IPS-18a (cell line): Measurements from ENCODE around the gene COL19A1.
"Not testable (repeated sequence)": the region's sequence is repeated elsewhere in the genome, so short reads cannot be mapped to it uniquely, and the experiment has no call there.

Source experiments
- H3K27ac ChIP-seq: one replicate; pipeline ENCODE4 v1.5.1; 2013; ENCODE audit warnings: low read length
- H3K27me3 ChIP-seq: one replicate; pipeline ENCODE4 v1.6.1; 2013; ENCODE audit warnings: mild to moderate bottlenecking, low read length; ENCODE audit not compliant: control insufficient read depth, insufficient read depth
- H3K36me3 ChIP-seq: one replicate; pipeline ENCODE4 v1.6.1; 2013; ENCODE audit warnings: low read depth, low read length; ENCODE audit not compliant: control insufficient read depth
- H3K4me1 ChIP-seq: one replicate; pipeline ENCODE4 v1.6.1; 2013; ENCODE audit warnings: low read depth, low read length; ENCODE audit not compliant: control insufficient read depth
- H3K4me3 ChIP-seq: one replicate; pipeline ENCODE4 v1.5.1; 2013; ENCODE audit warnings: low read length
- H3K9ac ChIP-seq: one replicate; pipeline ENCODE4 v1.6.1; 2013; ENCODE audit warnings: mild to moderate bottlenecking, low read length, moderate library complexity
- H3K9me3 ChIP-seq: one replicate; pipeline ENCODE4 v1.6.1; 2013; ENCODE audit warnings: low read depth, low read length; ENCODE audit not compliant: control insufficient read depth

Gene COL19A1

DNA sequence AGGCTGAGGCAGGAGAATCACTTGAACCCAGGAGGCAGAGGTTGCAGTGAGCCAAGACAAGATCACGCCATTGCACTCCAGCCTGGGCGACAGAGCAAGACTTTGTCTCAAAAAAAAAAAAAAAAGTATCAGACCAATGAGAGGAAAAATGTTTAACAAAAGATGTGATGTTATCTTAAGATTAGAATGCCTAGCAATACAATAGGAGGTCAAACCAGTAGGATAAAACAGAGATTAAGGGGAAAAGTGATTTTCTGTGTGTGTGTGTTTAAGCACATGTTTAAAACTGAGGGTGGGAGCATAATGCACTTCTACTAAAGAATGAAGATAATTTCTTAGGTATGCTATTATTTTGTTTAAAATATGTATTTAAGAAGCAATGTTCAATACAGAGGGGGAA lies 17.9 kb downstream of the COL19A1 start:
- Histone ChIP-seq H3K4me3 (no peak overlapping the region), H3K4me1 (no peaks in the 10 kb centered on the region), H3K36me3 (no peaks in the 10 kb centered on the region), H3K9me3 (no peaks in the 10 kb centered on the region), H3K27ac (no peak overlapping the region), H3K9ac (no peak overlapping the region), H3K27me3 (no peaks in the 10 kb centered on the region)

DNA sequence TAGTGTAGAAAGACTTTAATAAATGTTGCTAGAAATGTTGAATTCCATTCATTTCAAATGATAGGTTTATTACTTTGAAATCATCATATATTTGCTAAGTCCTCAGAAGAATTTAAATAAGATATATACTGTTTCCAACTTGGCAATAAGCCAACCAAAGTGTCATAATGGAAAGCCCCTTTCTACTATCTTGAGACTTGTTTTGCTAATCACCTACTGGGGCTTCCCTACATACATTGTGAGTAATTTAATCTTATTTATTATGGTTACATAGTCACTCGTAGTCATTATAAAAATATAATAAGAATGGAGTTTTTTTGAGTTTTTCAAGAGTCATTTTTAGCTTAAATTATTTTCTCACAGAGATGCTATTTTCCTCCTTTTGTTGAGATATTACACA lies 20.7 kb downstream of the COL19A1 start:
- Histone ChIP-seq H3K27ac (no peak overlapping the region), H3K36me3 (no peaks in the 10 kb centered on the region), H3K27me3 (no peaks in the 10 kb centered on the region)

DNA sequence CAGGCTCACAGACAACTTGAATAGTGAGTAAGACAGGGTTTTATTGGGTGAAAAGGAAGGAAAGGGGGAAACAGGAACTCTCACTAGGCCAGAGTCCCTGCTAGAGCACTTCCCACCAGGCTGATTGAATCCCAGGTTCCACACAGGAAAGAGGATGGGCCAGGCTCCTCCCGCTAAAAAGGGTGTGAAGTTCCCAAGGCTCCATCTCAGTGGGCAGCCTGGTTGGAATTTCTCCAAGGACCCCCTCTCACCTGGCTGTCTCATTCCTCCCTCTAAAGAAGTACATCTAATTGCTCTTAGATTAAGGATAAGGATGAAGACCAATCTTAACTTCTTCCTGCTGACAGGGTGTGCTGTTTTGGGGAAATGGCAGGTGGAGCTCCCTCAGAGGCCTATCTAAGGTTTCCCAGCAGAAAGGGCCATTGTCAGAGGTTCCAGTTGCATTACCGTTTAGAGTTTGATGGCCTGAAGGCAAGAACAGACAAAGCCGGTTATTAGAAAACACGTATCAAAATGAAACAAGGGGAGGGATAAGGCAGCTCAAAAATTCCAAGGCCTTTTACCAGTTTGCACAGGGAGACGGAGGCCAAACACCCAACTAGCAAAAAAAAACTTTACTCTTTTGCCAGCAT lies 21.5 kb downstream of the COL19A1 start:
- no peaks in the 10 kb centered on the region for H3K9me3 ChIP-seq
- H3K36me3 ChIP-seq: no peaks in the 10 kb centered on the region
- H3K27me3 ChIP-seq: no peaks in the 10 kb centered on the region
- no peak overlapping the region for H3K4me3 ChIP-seq
- no peaks in the 10 kb centered on the region for H3K4me1 ChIP-seq
- no peak overlapping the region for H3K9ac ChIP-seq
- H3K27ac ChIP-seq: no peak overlapping the region

More for the DNA sequence above, 20.7 kb downstream of the COL19A1 start:
- Histone ChIP-seq H3K4me1 (no peaks in the 10 kb centered on the region), H3K9ac (no peak overlapping the region), H3K9me3 (no peaks in the 10 kb centered on the region), H3K4me3 (no peak overlapping the region)

DNA sequence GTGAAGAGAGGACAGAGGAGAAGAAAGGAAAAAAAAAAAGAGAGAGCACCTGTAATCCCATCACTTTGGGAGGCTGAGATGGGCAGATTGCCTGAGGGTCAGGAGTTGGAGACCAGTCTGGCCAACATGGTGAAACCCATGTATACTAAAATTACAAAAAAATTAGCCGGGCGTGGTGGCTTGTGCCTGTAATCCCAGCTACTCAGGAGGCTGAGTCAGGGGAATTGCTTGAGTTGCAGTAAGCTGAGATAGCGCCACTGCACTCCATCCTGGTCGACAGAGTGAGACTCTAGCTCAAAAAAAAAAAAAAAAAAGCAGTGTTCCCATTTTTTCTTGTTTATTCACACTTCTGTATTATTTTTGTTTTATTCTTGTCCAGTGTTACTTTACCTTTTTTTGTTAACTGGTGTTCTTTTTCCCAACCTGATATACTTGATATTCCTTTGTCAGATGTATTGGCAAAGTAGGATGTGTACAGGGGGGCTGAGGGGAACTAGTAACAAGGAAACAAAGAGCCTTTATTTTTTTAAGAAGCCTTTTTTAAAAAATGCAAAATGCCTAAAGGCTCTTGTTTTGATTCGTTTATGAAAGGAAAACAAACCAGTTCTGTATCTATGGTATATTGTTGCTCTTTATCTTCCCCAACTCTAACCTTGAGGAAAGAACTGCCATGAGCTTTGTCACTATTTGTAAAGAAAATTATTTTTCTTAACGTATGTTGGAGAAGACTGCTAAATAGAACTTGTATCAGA lies 22.3 kb downstream of the COL19A1 start:
- H3K36me3 ChIP-seq: no peaks in the 10 kb centered on the region
- H3K4me1 ChIP-seq: no peaks in the 10 kb centered on the region
- no peak overlapping the region for H3K27ac ChIP-seq
- H3K9ac ChIP-seq: no peak overlapping the region
- no peaks in the 10 kb centered on the region for H3K9me3 ChIP-seq
- no peaks in the 10 kb centered on the region for H3K27me3 ChIP-seq
- H3K4me3 ChIP-seq: no peak overlapping the region

DNA sequence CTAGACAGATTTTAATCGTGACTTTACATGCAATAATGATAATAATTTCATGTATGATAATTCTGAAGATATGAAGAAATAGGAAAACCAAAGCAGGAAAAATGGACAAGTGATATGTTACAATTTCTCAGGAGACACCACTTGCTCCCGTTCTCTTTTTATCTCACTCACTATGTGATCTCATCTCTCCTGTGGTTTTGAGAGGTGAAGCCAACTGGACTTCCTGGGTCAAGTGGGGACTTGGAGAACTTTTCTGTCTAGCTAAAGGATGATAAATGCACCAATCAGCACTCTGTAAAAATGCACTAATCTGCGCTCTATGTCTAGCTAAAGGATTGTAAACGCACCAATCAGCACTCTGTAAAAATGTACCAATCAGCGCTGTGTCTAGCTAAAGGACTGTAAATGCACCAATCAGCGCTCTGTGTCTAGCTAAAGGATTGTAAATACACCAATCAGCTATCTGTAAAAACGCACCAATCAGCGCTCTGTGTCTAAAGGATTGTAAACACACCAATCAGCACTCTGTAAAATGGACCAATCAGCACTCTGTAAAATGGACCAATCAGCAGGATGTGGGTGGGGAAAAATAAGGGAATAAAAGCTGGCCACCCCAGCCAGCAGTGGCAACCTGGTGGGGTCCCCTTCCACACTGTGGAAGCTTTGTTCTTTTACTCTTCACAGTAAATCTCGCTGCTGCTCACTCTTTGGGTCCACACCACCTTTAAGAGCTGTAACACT lies 23.0 kb downstream of the COL19A1 start:
- not testable (repeated sequence) for H3K4me3 ChIP-seq, H3K27ac ChIP-seq

DNA sequence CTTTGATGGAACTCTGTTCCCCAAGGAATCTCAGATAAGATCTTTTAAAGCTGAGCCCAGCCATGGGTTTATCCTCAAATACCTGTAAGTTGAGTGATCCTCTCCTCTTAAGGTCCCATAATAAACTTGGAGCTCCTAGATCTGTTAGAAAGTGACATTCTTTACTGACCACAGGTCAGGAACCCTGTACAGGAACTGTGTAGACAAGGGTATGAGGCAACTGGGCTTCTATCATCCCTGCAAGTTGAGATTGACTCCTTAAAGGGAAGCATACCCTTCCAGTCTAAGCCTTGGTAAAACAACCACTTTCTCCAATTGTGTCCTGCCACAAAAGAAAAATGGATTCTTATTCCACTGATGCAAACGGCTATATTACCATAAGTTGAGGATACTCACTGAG lies 26.2 kb downstream of the COL19A1 start:
- not testable (repeated sequence) for H3K4me1 ChIP-seq, H3K27ac ChIP-seq, H3K9me3 ChIP-seq, H3K4me3 ChIP-seq, H3K9ac ChIP-seq, H3K27me3 ChIP-seq, H3K36me3 ChIP-seq

More for the DNA sequence above, 23.0 kb downstream of the COL19A1 start:
- H3K9me3 ChIP-seq, H3K9ac ChIP-seq, H3K36me3 ChIP-seq, H3K4me1 ChIP-seq, H3K27me3 ChIP-seq: not testable (repeated sequence)

DNA sequence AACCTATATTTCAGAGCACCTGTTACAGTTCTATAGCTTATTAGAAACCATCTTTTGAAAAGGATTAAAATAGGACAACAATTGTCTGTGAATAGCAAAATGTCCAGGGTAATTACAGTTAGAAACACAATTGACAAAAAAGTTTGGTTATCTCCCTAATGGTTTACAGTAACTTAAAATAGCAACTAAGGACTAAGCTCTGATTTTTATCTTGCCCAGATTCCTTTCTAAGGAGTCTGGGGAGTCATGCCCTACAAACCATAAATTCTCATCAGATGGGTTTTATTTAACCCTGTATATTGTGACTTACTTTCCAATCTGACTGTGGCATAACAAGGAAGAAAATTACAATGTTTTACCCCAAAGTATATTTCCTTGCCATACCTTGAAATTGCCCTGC lies 26.9 kb downstream of the COL19A1 start:
- H3K4me3 ChIP-seq, H3K27me3 ChIP-seq, H3K9me3 ChIP-seq, H3K4me1 ChIP-seq, H3K36me3 ChIP-seq, H3K9ac ChIP-seq, H3K27ac ChIP-seq: not testable (repeated sequence)

DNA sequence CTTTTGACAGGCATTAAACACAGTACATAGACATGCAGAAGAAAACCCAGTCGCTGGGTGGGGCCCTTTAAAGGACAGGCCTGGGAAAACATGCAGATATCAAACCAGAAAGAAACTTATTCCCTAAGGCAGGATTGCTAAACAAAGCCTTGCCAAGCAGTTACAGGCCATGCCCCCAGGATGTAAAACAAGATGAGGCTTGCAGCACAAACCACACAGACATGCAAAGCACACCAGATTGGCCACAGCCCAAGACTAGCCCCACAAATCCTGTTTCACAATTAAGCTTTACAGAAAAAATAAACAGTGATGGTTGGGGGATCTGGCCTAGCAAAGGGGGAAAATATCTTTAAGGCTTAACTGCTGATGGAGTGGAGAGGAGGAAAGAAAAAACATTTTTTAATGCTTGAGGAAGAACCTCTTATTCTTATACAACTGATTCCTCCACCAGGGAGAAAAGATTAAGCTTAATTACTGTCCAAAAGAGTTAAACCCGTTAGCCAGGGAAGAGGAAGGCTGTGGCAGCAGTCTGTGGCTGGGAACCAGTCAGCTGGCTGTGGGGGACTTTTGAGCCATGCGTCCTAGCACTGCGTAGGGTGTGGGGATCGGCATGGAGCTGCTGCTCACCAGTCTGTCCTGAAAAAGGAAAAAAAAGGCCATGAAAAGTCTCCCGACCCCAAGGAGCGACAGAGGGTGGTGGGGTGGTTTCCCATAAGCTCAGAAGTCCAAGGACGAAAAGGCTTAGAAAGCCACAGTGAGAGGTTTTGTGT lies 28.4 kb downstream of the COL19A1 start:
- Histone ChIP-seq H3K4me1 (no peaks in the 10 kb centered on the region), H3K9ac (no peak overlapping the region), H3K36me3 (no peaks in the 10 kb centered on the region), H3K9me3 (no peaks in the 10 kb centered on the region), H3K27ac (no peak overlapping the region), H3K4me3 (no peak overlapping the region), H3K27me3 (no peaks in the 10 kb centered on the region)

DNA sequence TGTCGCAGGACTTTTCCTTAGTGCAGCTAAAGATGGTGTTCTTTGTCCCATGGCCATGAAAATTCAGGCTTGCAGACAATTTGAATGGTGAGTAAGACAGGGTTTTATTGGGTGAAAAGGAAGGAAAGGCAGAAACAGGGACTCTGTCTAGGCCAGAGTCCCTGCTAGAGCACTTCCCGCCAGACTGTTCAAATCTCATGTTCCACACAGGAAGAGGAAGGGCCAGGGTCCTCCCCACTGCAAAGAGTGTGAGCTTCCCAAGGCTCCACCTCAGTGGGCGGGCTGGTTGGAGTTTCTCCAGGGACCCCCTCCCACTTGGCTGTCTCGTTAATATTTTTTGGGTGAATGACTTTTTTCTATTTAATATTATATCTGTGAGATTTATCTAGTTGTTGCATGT lies 29.0 kb downstream of the COL19A1 start:
- Histone ChIP-seq H3K36me3 (no peaks in the 10 kb centered on the region), H3K4me1 (no peaks in the 10 kb centered on the region), H3K27me3 (no peaks in the 10 kb centered on the region), H3K9me3 (no peaks in the 10 kb centered on the region), H3K4me3 (no peak overlapping the region), H3K27ac (no peak overlapping the region), H3K9ac (no peak overlapping the region)

DNA sequence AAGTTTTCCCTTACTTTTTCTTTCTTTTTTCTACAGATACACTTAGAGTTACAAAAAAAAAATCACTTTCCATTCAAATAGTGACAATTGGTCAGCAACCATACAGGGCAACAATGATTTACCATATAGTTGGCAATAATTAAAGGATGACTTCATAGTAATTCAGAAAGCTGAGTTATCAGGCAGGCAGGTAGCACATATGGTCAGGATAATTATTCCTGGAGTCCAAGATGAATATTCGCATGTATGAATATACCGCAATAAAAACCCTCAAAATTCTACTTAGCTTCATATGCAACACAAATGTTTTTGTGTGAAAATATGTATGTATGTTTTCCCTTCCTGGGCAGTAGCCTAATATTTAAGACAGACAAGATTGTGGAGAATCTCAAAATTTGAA lies 34.5 kb downstream of the COL19A1 start:
- no peaks in the 10 kb centered on the region for H3K9me3 ChIP-seq
- H3K27ac ChIP-seq: no peak overlapping the region
- no peaks in the 10 kb centered on the region for H3K36me3 ChIP-seq
- no peaks in the 10 kb centered on the region for H3K4me1 ChIP-seq
- no peaks in the 10 kb centered on the region for H3K27me3 ChIP-seq
- no peak overlapping the region for H3K4me3 ChIP-seq
- H3K9ac ChIP-seq: no peak overlapping the region

DNA sequence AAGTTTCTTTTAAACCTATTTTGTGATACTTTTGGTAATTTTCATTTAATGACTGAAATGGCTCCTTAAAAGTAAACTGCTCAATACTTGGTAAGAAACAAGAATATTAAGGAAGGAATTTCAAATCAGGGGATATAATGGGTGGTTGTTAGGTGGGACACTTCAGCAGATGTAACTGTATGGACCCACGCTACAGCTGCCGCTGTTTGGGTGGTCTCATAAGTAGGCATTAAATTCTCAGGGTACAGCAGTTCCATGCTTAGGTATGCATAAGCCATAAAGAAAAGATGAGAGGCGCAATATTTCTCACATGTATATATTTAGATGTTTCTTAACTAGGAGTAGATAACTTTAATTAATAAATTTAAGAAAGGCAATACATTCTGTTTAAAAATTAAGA lies 35.0 kb downstream of the COL19A1 start:
- H3K4me1 ChIP-seq: no peaks in the 10 kb centered on the region
- no peak overlapping the region for H3K9ac ChIP-seq
- H3K27me3 ChIP-seq: no peaks in the 10 kb centered on the region

More for the DNA sequence above, 35.0 kb downstream of the COL19A1 start:
- H3K9me3 ChIP-seq: no peaks in the 10 kb centered on the region
- H3K4me3 ChIP-seq: no peak overlapping the region
- no peak overlapping the region for H3K27ac ChIP-seq
- H3K36me3 ChIP-seq: no peaks in the 10 kb centered on the region
